HG02973 (cell line): ENCODE measurements around the gene SLC15A1.
"Not testable (repeated sequence)": the region's sequence is repeated elsewhere in the genome, so short reads cannot be mapped to it uniquely, and the experiment has no call there.

Experiments used
- ATAC-seq: cut with Tn5 transposase; IDR thresholded peaks from one replicate; pipeline ENCODE4 v1.9.1; 2021; ENCODE audit warnings: moderate library complexity; ENCODE audit not compliant: unreplicated experiment

Gene SLC15A1

DNA sequence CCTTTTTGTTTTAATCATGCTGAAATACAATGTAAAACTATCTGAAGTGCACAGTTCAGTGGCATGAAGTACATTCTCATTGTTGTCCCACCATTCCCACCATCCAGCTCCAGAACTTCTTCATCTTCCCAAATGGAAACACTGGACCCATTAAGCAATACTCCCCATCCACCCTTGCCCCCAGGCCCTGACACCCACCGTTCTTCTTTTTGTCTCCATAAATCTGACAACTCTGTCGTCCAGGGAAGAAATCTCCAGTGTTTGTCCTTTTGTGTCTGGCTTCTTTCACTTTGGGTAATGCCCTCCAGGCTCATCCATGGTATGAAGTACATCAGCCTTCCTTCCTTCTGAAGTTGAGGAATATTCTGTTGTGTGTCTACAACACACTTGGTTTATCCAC is 2.6 kb upstream of the SLC15A1 start:
- no peak for ATAC-seq

DNA sequence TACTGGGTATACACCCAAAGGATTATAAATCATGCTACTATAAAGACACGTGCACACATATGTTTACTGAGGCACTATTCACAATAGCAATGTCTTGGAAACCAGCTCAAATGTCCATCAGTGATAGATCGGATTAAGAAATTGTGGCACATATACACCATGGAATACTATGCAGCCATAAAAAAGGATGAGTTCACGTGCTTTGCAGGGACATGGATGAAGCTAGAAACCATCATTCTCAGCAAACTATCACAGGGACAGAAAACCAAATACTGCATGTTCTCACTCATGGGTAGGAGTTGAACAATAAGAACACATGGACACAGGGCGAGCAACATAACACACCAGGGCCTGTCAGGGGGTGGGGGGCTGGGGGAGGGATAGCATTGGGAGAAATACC is 2.0 kb upstream of the SLC15A1 start:
- ATAC-seq: not testable (repeated sequence)

GRCh38 chr13:98751861-98752466 is 508 bp downstream of the SLC15A1 start:
- ATAC-seq: no peak

DNA sequence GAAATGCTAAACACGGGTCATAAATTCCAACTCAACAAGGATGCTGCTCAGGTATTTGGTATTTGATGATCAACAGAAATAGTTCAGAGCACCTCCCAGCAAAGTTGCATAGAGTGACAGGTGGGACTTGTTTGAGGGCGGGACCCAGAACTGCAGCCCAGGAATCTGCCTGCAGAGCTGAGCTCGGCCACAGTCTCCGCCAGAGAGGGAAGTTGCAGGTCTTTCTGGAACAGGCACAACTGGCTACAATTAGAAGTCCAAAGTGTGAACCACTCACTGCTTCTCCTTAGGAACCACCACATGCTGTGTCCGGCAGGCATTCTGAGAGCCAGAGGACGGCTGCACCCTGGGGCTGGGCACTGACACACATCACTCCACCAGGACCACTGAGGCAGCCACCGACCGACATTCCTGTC is 1.1 kb downstream of the SLC15A1 start:
- no peak for ATAC-seq

DNA sequence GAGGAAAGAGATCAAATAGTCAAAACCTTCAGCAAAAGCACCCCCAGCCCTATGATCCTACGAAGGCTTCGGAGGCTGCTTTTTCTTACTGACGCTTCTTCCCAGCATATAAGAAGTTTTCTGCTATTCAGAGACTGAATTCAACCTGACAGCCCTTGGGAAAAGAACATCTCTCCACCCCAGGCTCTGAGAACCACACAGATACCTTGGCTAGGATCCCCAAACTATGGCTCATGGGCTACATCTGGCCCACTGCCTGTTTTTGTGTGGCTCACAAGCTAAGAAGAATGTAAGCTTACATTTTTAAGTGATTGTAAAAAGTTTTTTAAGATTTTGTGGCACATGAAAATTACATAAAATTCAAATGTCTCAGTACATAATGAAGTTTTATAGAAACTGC is 3.0 kb downstream of the SLC15A1 start:
- ATAC-seq: no peak

DNA sequence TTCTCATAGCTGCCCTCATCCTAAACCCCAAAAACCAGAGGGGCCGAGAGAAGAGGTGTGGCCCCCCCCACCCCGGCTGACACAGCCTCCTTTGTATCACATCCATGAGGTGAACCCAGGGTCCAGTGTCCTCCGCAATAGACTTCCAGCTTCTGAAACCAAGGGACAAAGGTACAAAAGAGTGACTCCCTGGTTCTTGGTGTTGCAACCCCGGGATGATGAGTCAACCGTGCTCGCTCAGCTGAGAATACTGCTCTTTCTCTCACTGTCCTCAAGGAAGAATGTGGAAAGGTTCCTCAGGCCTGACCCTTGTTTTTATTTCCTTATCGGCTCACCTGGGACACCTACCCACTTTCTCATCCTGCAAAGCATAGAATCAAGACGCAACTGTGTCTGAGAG is 5.5 kb downstream of the SLC15A1 start:
- no peak for ATAC-seq

- no peak for ATAC-seq
Observed at GRCh38 chr13:98743377-98743776, 9.1 kb downstream of the SLC15A1 start.

DNA sequence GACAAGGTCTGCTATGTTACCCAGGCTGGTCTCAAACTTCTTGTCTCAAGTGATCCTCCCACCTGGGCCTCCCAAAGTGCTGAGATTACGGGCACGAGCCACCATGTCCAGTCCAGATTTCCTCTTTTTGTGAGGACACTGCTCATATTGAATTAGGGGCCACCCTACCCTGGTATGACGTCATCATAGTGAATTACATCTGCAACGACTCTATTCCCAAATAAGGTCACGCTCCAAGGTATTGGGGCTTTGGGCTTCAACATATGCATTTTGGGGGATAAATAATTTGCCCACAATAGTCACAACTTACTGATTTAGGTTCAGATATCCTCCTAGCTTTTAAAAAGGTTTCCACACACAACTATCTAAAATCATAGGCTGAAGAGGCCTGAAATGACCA is 9.5 kb downstream of the SLC15A1 start:
- no peak for ATAC-seq

DNA sequence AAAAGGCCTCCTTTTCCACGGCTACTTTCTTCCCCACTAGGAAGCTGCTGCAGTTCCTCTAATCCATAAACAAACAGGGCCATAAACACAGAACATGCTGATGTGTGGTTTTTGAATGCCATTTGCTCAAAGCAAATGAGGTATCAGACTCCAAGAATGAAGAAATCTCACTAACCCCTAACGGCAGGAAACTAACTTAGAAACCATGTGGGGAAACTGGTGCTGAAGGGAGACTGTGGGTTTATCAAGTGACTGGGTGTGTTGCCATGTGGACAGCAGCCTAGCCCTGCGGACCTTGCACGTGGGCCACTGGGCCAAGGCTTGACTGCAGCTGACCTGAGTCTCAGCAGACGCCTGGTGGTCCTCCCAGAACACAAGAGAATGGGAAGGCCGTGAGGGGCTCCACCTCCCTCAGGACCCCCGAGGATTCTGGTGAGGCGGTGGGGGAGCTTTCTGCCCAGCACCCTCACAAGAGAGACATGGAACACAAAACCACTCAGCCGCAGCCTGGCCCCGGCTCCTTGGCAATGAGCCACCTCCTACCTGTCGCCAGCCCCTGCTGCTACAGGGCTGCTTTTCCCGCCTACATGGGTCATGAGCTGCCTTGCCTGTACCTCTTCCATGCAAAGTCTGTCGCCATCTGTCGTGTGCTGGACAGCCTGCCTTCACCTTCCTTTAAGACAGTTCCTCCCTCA is 10.6 kb downstream of the SLC15A1 start:
- ATAC-seq: no peak

GRCh38 chr13:98740131-98740530 is 12.3 kb downstream of the SLC15A1 start:
- ATAC-seq: no peak

DNA sequence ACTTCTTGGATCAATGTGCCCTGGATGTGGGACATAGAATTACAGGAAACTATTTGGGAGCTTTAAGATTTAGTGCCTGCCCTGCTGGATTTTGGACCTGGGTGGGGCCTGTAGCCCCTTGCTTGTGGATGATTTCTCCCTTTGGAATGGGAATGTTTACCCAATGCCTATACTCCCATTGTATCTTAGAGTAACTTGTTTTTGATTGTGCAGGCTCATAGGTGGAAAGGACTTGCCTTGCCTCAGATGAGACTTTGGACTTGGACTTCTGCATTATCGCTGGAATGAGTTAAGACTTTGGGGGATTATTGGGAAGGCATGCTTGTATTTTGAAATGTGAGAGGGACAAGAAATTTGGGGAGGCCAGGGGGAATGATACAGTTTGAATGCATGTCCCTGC is 13.5 kb downstream of the SLC15A1 start:
- no peak for ATAC-seq

GRCh38 chr13:98738213-98738612 is 14.3 kb downstream of the SLC15A1 start:
- no peak for ATAC-seq

- ATAC-seq: no peak
Observed at GRCh38 chr13:98731925-98732324, 20.5 kb downstream of the SLC15A1 start.

DNA sequence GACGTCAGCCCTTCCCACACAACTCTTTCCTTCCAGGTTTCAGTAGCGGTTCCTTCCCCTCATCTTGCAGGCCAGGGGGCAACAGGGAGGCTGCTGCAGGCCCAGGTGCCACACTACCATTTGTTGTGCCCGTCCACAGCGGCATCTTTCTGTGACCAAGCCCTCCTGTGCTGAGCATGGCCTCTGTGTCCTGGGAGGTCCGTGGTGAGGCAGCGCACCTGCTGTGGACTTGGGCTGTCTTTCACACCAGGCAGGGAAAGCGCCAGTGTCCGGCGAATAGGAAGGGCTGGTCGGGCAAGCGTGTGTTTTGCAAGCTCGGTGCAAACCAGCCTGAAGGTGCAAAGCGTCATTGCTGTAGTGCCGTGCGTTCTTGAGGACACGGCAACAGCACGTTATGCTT is 21.4 kb downstream of the SLC15A1 start:
- ATAC-seq: no peak

DNA sequence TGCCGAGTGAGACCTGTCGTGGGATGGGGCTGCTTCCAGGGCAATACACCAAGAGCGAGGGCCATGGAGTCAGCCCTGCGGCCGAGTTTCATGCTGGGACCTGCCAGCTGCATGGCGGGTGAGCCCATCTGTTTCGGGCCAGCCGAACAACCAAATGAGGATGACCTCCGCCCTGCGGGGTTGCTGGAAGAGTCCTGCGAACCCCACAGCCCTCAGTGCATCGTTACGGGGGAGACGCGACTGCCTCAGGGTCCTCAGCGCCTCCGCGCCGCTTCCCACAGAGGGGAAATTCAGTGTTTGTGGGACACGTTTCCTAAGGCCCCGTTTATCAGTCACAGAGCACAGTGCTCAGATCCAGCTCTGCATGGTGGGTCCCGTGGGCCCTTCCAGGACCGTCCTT is 22.0 kb downstream of the SLC15A1 start:
- no peak for ATAC-seq

GRCh38 chr13:98729658-98730057 is 22.8 kb downstream of the SLC15A1 start:
- no peak for ATAC-seq

DNA sequence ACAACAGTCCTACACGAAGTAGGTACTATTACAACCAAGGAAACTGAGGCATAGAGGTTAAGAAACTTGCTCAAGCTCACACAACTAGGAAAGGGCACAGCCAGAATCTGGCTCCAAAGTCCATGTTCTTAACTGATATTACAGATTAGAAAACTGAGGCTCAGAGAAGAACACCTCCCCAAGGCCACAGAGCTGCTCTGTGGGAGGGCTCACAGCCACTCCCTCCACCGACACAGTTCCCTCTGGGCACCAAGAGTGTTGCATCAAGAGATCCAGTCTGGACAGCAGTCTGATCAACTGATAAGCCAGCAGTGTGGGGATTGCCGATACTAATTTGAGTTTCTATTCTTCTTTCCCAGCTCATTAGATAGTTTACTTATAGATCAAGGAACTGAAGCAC is 29.5 kb downstream of the SLC15A1 start:
- ATAC-seq: no peak

- no peak for ATAC-seq
Observed at GRCh38 chr13:98721825-98722510, 30.5 kb downstream of the SLC15A1 start.

- ATAC-seq: no peak
Observed at GRCh38 chr13:98719527-98720250, 32.8 kb downstream of the SLC15A1 start.

DNA sequence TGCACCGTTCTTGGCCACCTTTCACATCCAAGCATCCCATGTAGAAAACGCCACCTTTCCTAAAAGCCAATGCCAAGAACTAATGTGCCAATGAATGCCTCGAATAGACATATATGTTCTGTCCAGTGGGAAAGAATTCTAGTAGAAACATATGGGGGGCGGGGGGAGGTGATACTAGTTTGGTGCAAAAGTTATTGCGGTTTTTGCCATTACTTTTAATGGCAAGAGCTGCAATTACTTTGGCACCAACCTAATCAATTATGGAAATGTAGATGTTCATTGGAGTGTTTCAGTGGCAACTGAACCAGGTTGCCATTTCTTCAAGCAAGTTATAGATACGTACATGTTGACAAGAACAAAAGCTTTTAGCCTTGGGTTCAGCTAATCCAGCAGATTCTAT is 34.6 kb downstream of the SLC15A1 start:
- no peak for ATAC-seq

- no peak for ATAC-seq
Observed at GRCh38 chr13:98717256-98717655, 35.2 kb downstream of the SLC15A1 start.

- ATAC-seq: no peak
Observed at GRCh38 chr13:98710521-98710920, 42.0 kb downstream of the SLC15A1 start.
